ENCODE data around the gene SLC2A10.

DNA sequence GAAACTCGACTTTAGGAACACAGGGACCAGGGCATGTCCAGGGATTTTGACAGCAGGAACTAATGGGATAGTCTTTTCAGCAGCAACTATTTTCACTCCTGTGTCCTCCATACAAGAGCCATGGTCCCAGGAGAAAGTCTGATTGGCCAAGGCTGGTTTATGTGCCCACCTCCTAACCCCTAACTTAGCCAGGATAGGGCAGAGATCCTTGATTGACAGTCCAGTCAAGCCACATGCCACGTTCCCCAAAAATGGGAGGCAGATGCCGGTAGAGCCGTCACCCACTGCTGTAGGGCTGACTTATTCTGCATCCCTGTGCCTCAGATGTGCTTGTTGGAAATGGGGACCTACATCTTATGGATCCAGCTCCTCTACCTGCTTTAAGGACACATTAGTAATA lies 22.3 kb downstream of the SLC2A10 start:
- TF ChIP-seq POLR2A (IDR thresholded peaks at IDR 0.05) (no peak), EP300 (IDR thresholded peaks at IDR 0.05; ENCODE audit: low read depth) (no peak), POLR2AphosphoS5 (IDR thresholded peaks at IDR 0.05) (no peak)
- TF ChIP-seq, protein P1, sequence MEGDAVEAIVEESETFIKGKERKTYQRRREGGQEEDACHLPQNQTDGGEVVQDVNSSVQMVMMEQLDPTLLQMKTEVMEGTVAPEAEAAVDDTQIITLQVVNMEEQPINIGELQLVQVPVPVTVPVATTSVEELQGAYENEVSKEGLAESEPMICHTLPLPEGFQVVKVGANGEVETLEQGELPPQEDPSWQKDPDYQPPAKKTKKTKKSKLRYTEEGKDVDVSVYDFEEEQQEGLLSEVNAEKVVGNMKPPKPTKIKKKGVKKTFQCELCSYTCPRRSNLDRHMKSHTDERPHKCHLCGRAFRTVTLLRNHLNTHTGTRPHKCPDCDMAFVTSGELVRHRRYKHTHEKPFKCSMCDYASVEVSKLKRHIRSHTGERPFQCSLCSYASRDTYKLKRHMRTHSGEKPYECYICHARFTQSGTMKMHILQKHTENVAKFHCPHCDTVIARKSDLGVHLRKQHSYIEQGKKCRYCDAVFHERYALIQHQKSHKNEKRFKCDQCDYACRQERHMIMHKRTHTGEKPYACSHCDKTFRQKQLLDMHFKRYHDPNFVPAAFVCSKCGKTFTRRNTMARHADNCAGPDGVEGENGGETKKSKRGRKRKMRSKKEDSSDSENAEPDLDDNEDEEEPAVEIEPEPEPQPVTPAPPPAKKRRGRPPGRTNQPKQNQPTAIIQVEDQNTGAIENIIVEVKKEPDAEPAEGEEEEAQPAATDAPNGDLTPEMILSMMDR (IDR thresholded peaks at IDR 0.05) = no peak
